NCI-H1694 treated with DMSO at 0.1 percent for 48 hours (cell line): Measurements from ENCODE around the gene RAC2.
A peak's percentile ranks its signal among the peaks of the same experiment; 100 is the strongest.

Experiments
- DNase-seq: peaks from one replicate; lab custom pipeline; 2025; lab: John Stamatoyannopoulos, UW

Gene RAC2

GRCh38 chr22:37275134-37275533, 31.1 kb upstream of the RAC2 start:
- no peak for DNase-seq

GRCh38 chr22:37274380-37274862, 30.4 kb upstream of the RAC2 start:
- no peak for DNase-seq

- DNase-seq: no peak
These were observed 29.8 kb upstream of the RAC2 start for GRCh38 chr22:37273846-37274225.

GRCh38 chr22:37273126-37273845, 29.2 kb upstream of the RAC2 start:
- no peak for DNase-seq

GRCh38 chr22:37270928-37271650, 27.0 kb upstream of the RAC2 start:
- DNase-seq: no peak

GRCh38 chr22:37269936-37270678, 26.0 kb upstream of the RAC2 start:
- no peak for DNase-seq

- DNase-seq: no peak
These were observed 23.8 kb upstream of the RAC2 start for GRCh38 chr22:37267661-37268413.

- DNase-seq: peak; percentile 10
These were observed 23.1 kb upstream of the RAC2 start for GRCh38 chr22:37267135-37267587.

- no peak for DNase-seq
These were observed 22.6 kb upstream of the RAC2 start for GRCh38 chr22:37266581-37267134.

GRCh38 chr22:37263966-37264887, 20.2 kb upstream of the RAC2 start:
- DNase-seq: no peak

GRCh38 chr22:37262346-37262745, 18.3 kb upstream of the RAC2 start:
- no peak for DNase-seq

GRCh38 chr22:37260901-37261336, 16.9 kb upstream of the RAC2 start:
- peak; percentile 39 for DNase-seq

- DNase-seq: no peak
These were observed 16.2 kb upstream of the RAC2 start for GRCh38 chr22:37260155-37260795.

- no peak for DNase-seq
These were observed 15.5 kb upstream of the RAC2 start for GRCh38 chr22:37259540-37260029.

GRCh38 chr22:37258753-37259401, 14.8 kb upstream of the RAC2 start:
- no peak for DNase-seq

- DNase-seq: no peak
These were observed 14.1 kb upstream of the RAC2 start for GRCh38 chr22:37258005-37258752.

GRCh38 chr22:37256075-37256726, 12.1 kb upstream of the RAC2 start:
- DNase-seq: no peak

- DNase-seq: no peak
These were observed 11.5 kb upstream of the RAC2 start for GRCh38 chr22:37255558-37256006.
